ENCODE results near the gene TRABD2B.

- TF ChIP-seq CTCF (IDR thresholded peaks at IDR 0.05) = no peak
- no peak for TF ChIP-seq POLR2A (IDR thresholded peaks at IDR 0.05)
Measured at GRCh38 chr1:47967864-47968555, 29.2 kb downstream of the TRABD2B start.

Data from body of pancreas (tissue), 4 donors.